Coronary artery (tissue), 2 donors: Measurements from ENCODE around the gene IFI6.
A peak's percentile ranks its signal among the peaks of the same experiment; 100 is the strongest.
"Not testable (repeated sequence)": the region's sequence is repeated elsewhere in the genome, so short reads cannot be mapped to it uniquely, and the experiment has no call there.

Experiments used
- DNase-seq: peaks from one replicate; pipeline ENCODE4 v3.0.0-alpha.2; 2017; ENCODE audit warnings: low spot score
- H3K27ac ChIP-seq, 2 donors: fragments of 200-600 bp; sonication (generic); one replicate each; pipeline ENCODE4 v1.5.1; 2016 to 2019
- H3K4me3 ChIP-seq: fragments of 200-600 bp; sonication (generic); 2 replicates; pipeline ENCODE4 v1.5.1; 2016; ENCODE audit warnings: mild to moderate bottlenecking, moderate library complexity
- TF ChIP-seq, protein P1 (sequence below): fragments of 200-600 bp; sonication (generic); IDR thresholded peaks from one replicate; pipeline ENCODE4 v1.5.1; 2019; ENCODE audit warnings: antibody characterized with exemption

The IFI6 gene

GRCh38 chr1:27705545-27705944 lies 33.6 kb upstream of the IFI6 start:
- Histone ChIP-seq H3K27ac (no peak overlapping the region), H3K4me3 (no peak overlapping the region)
- TF ChIP-seq, protein P1, sequence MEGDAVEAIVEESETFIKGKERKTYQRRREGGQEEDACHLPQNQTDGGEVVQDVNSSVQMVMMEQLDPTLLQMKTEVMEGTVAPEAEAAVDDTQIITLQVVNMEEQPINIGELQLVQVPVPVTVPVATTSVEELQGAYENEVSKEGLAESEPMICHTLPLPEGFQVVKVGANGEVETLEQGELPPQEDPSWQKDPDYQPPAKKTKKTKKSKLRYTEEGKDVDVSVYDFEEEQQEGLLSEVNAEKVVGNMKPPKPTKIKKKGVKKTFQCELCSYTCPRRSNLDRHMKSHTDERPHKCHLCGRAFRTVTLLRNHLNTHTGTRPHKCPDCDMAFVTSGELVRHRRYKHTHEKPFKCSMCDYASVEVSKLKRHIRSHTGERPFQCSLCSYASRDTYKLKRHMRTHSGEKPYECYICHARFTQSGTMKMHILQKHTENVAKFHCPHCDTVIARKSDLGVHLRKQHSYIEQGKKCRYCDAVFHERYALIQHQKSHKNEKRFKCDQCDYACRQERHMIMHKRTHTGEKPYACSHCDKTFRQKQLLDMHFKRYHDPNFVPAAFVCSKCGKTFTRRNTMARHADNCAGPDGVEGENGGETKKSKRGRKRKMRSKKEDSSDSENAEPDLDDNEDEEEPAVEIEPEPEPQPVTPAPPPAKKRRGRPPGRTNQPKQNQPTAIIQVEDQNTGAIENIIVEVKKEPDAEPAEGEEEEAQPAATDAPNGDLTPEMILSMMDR = no peak
- DNase-seq = no peak

- no peak overlapping the region for H3K27ac ChIP-seq
- no peak overlapping the region for H3K4me3 ChIP-seq
- DNase-seq = no peak
- TF ChIP-seq, protein P1 = no peak
Measured at GRCh38 chr1:27704958-27705357, 33.0 kb upstream of the IFI6 start.

GRCh38 chr1:27696835-27697234 lies 24.8 kb upstream of the IFI6 start:
- DNase-seq, H3K4me3 ChIP-seq, H3K27ac ChIP-seq: not testable (repeated sequence)

DNA sequence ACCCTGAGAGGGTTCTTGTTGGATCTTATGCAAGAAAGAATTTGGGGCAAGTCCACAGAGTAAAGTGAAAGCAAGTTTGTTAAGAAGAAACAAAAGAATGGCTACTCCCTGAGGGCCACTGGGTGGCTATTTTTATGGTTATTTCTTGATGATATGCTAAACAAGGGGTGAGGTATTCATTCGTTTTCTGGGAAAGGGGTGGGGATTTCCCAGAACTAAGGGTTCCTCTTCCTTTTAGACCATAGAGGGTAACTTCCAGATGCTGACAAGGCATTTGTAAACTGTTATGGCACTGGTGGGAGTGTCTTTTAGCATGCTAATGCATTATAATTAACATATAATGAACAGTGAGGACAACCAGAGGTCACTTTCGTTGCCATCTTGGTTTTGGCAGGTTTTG lies 18.2 kb upstream of the IFI6 start:
- TF ChIP-seq, protein P1 = no peak
- no peak for DNase-seq
- Histone ChIP-seq H3K4me3 (no peak overlapping the region), H3K27ac (no peak overlapping the region)

DNA sequence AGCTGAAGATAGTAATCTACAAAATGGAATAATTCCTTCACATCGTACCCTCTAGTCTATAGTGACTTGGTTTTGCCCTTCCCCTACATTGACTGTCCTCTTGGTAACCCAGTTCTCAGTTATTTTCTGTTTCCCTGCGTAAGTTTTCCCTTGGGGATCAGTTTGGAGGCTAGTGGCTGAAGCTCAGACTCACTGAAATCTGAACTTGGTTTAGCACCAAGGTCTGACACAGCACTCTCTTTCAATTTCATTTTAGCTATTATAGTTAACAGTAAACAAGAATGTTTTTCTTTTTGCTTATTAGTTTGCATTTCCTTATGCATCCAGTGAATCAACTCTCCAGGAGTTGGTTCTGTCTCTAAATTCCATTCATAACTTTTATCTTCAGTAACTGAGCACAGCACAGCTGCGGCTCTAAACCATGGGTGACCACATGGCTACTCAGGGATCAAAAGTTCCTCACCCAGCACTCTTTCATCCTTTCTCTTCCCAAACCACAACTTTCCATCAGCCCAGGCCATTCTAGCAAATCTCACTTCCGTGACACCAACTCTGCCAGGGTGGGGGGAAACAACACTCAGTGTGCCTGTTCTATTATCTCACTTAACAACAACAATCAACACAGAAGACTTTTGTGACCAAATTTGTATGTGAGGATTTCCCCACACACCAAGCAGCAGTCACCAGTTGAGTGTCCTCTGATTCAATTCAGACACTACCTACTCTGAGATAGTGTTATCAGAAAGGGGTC lies 17.6 kb upstream of the IFI6 start:
- TF ChIP-seq, protein P1 = no peak
- Histone ChIP-seq H3K27ac (peak overlapping the region in 1 of 2 donors; percentile 48), H3K4me3 (peak overlapping the region; percentile 15)
- DNase-seq = no peak

DNA sequence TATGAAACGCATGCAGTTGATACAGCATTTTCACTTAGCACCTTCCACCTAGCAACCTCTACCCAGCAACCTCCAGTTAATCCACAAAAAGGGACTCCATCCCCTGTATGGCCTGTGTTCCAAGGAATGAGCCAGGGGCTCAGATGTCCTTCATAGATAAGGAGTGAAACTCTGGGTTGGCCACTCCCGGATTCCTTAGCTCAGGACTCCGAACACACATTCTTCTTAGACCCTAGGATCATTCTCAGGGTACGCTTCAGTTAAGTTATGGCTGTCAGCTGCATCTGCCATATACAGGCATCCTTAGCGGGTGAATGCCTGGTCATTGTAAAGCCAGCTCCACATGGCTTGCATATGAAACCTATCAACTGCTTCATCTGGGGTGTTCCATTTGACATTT lies 15.9 kb upstream of the IFI6 start:
- TF ChIP-seq, protein P1 = no peak

DNA sequence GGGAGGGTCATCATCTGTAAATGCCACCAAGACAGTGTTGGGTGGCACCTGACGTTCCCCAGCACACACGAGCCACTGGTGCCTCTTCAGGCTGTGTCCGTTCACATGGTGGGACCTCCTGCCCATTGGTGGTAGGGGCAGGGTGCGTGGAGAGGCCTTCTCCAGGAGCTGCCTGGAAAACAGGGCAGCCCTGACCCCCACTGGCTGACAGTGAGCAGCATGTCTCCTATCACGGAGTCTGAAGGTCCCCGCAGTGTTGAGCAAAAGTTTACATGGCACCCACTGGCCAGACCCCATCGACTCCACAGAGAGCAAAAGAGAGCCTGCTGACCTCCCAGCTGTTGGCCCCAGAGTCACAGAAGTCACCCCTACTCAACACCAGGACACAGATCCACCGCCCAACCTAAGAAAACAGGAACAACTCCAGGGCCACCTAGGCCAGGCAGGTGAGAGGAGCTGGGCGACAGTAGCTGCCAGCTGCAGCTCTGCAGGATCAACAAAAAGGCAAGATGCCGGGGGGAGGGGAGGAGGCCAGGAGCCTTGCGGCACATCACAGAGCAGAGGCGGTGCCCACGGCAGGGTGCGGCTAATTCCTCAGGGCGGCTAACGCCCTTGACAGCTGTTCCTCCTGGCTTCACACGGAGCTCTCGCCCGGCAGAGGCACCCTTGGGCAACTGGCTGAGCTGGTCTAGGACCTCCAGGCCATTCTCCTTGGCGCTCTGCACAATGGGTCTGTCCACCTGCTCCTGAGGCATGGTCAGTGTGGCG lies 14.4 kb upstream of the IFI6 start:
- no peak for DNase-seq
- Histone ChIP-seq H3K4me3 (no peak overlapping the region), H3K27ac (no peak overlapping the region)
- TF ChIP-seq, protein P1 = no peak

More for the DNA sequence above, 15.9 kb upstream of the IFI6 start:
- Histone ChIP-seq H3K4me3 (no peak overlapping the region), H3K27ac (no peak overlapping the region)
- DNase-seq = no peak
